ENCODE data around the gene RNF167. TPM values are rescaled to one million over a fixed set of nuclear protein-coding genes. Genes with fewer than 3 reads are reported as not detected.
A peak's percentile ranks its signal among the peaks of the same experiment; 100 is the strongest.

The RNF167 gene
- total RNA-seq, 5 donors from 2014 or later (not counting 1 experiment from before 2014, with no cell fraction given) = 109 to 158 (median 135) TPM

GRCh38 chr17:4945176-4945943, 5.3 kb downstream of the RNF167 start:
- Histone ChIP-seq H3K4me3 (ENCODE audit: control insufficient read depth in 1 of 2, extremely low read depth in 1 of 2, low read length in 1 of 2) (peak overlapping the region; percentile 60 to 100), H3K4me1 (ENCODE audit: control insufficient read depth in 1 of 2, extremely low read depth in 1 of 2, insufficient read depth in 2 of 2, low read length in 2 of 2) (peaks cover 39 to 66% of the 10 kb centered on the region in 2 experiments), H3K27me3 (replicated peaks in 1 of 2; ENCODE audit: control insufficient read depth in 2 of 2, extremely low read depth in 1 of 2, insufficient read depth in 2 of 2, low read length in 1 of 2) (no peaks in the 10 kb centered on the region), H3K27ac (ENCODE audit: low read length) (peak overlapping the region; percentile 97), H3K9me3 (no peaks in the 10 kb centered on the region), H3K36me3 (ENCODE audit: control insufficient read depth in 2 of 2, extremely low read depth in 1 of 2, insufficient read depth in 1 of 2, low read length in 1 of 2) (peaks cover 8 to 51% of the 10 kb centered on the region in 2 donors)
- Mint-ChIP-seq H3K36me3 (peaks cover 50% of the 10 kb centered on the region), H3K4me3 (peak overlapping the region; percentile 97 to 100 (median 98)), H3K4me1 (peaks cover 63 to 75% (median 67%) of the 10 kb centered on the region in 3 donors), H3K27me3 (no peaks in the 10 kb centered on the region), H3K27ac (peak overlapping the region; percentile 96 to 97), H3K9me3 (no peaks in the 10 kb centered on the region)
- ATAC-seq (replicated peaks in 1 of 4) (peak in 3 of 4 experiments; percentile 24 to 31 (median 24)), DNase-seq (peak in 34 of 35 experiments; percentile 34 to 80 (median 52))
- 14% methylated on average over 4 of the region's 7 CpGs for WGBS (ENCODE audit: insufficient coverage)
- ChIA-PET POLR2A (interaction anchor here in 1 of 2 donors (0.6 to 1.4 kb wide), 3 partner anchors 22 to 145 kb away, joined by 3 to 6 read pairs (median 5); partner anchors contain the start of gene SPAG7), CTCF (interaction anchor here in 1 of 2 donors (1.0 kb wide), 1 partner anchor 21 kb away, joined by 4 read pairs; no protein-coding TSS in a partner anchor)

- peaks cover 50% of the 10 kb centered on the region for H3K36me3 Mint-ChIP-seq
These were observed 5.8 kb downstream of the RNF167 start for GRCh38 chr17:4945944-4946280.

DNA sequence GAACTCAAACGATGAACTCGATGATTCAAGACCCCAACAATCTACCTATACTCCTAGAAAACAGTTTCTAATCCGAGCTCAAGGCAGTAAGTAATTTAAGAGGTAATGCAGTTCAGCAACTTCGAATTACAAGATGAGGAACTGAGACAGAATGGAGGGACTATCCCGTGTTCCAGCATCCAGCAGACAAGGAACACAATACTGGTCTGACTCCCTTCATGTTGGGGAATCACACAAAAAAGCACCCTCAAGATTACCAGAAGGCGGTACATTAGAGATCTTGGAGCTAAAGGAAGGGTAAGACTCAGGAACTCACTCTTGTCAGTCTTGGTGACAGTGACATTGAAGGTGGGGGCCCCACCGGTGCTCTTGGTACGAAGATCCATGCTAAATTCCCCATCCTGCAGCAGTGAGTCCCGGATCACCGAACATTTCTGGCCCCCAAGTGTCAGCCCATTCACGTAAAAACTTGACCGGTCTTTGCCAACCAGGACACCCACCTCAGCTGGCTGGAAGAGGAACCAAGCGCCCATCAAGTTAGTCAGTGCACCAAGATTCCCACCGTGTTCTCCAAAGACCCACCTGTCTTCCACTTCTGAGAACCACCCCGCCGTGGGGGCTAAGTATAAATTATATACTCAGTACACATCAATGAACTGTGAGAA, 6.4 kb downstream of the RNF167 start:
- ATAC-seq (replicated peaks in 1 of 4) = no peak
- H3K4me1 Mint-ChIP-seq = peaks cover 66 to 76% (median 69%) of the 10 kb centered on the region in 3 donors
- peak overlapping the region; percentile 97 to 100 (median 98) for H3K4me3 Mint-ChIP-seq
- no peaks in the 10 kb centered on the region for H3K9me3 Mint-ChIP-seq
- no peaks in the 10 kb centered on the region for H3K9me3 ChIP-seq
- POLR2A ChIA-PET = interaction anchor here in 1 of 2 donors (1.4 kb wide), 1 partner anchor 21 kb away, joined by 5 read pairs; the partner anchor contains the start of gene SPAG7
- no peak for DNase-seq
- H3K27me3 Mint-ChIP-seq = no peaks in the 10 kb centered on the region
- H3K4me3 ChIP-seq (ENCODE audit: control insufficient read depth in 1 of 2, extremely low read depth in 1 of 2, low read length in 1 of 2) = peak overlapping the region; percentile 85 to 100
- CTCF ChIA-PET = interaction anchor here in 1 of 2 donors (1.3 kb wide), 1 partner anchor 21 kb away, joined by 3 read pairs; the partner anchor contains the start of gene SPAG7
- H3K27me3 ChIP-seq (replicated peaks in 1 of 2; ENCODE audit: control insufficient read depth in 2 of 2, extremely low read depth in 1 of 2, insufficient read depth in 2 of 2, low read length in 1 of 2) = no peaks in the 10 kb centered on the region
- peak overlapping the region; percentile 75 to 97 for H3K27ac Mint-ChIP-seq
- H3K36me3 Mint-ChIP-seq = peaks cover 46% of the 10 kb centered on the region
- peaks cover 38 to 72% of the 10 kb centered on the region in 2 experiments for H3K4me1 ChIP-seq (ENCODE audit: control insufficient read depth in 1 of 2, extremely low read depth in 1 of 2, insufficient read depth in 2 of 2, low read length in 2 of 2)
- H3K27ac ChIP-seq (ENCODE audit: low read length) = peak overlapping the region; percentile 97
- peaks cover 8 to 51% of the 10 kb centered on the region in 2 donors for H3K36me3 ChIP-seq (ENCODE audit: control insufficient read depth in 2 of 2, extremely low read depth in 1 of 2, insufficient read depth in 1 of 2, low read length in 1 of 2)
- 2% methylated on average over 6 of the region's 16 CpGs for WGBS (ENCODE audit: insufficient coverage)

More at GRCh38 chr17:4945944-4946280, 5.8 kb downstream of the RNF167 start:
- Mint-ChIP-seq H3K4me3 (peak overlapping the region; percentile 97 to 100 (median 98)), H3K27ac (peak overlapping the region; percentile 96 to 97), H3K4me1 (peaks cover 69 to 77% (median 70%) of the 10 kb centered on the region in 3 donors), H3K9me3 (no peaks in the 10 kb centered on the region), H3K27me3 (no peaks in the 10 kb centered on the region)
- peak overlapping the region; percentile 97 for H3K27ac ChIP-seq (ENCODE audit: low read length)
- H3K4me3 ChIP-seq (ENCODE audit: control insufficient read depth in 1 of 2, extremely low read depth in 1 of 2, low read length in 1 of 2) = peak overlapping the region; percentile 85 to 100
- H3K36me3 ChIP-seq (ENCODE audit: control insufficient read depth in 2 of 2, extremely low read depth in 1 of 2, insufficient read depth in 1 of 2, low read length in 1 of 2) = peaks cover 8 to 51% of the 10 kb centered on the region in 2 donors
- no peak for DNase-seq
- no peak for ATAC-seq (replicated peaks in 1 of 4)
- WGBS (ENCODE audit: insufficient coverage) = no CpG with 5 or more reads among the region's 4 CpGs
- ChIA-PET POLR2A (interaction anchor here in 1 of 2 donors (0.6 to 1.4 kb wide), 2 partner anchors 22 to 91 kb away, joined by 3 to 5 read pairs; partner anchors contain the start of gene SPAG7), CTCF (interaction anchor here in 1 of 2 donors (1.0 kb wide), 1 partner anchor 21 kb away, joined by 4 read pairs; no protein-coding TSS in a partner anchor)
- no peaks in the 10 kb centered on the region for H3K9me3 ChIP-seq
- H3K4me1 ChIP-seq (ENCODE audit: control insufficient read depth in 1 of 2, extremely low read depth in 1 of 2, insufficient read depth in 2 of 2, low read length in 2 of 2) = peaks cover 39 to 71% of the 10 kb centered on the region in 2 experiments
- no peaks in the 10 kb centered on the region for H3K27me3 ChIP-seq (replicated peaks in 1 of 2; ENCODE audit: control insufficient read depth in 2 of 2, extremely low read depth in 1 of 2, insufficient read depth in 2 of 2, low read length in 1 of 2)

- 0% methylated on average over 5 of the region's 7 CpGs for WGBS (ENCODE audit: insufficient coverage)
- ChIA-PET POLR2A (no interaction called here), CTCF (interaction anchor here in 1 of 2 donors (1.3 kb wide), 1 partner anchor 20 kb away, joined by 3 read pairs; the partner anchor contains the start of gene SPAG7)
- Histone ChIP-seq H3K27ac (ENCODE audit: low read length) (peak overlapping the region; percentile 97), H3K4me3 (ENCODE audit: control insufficient read depth in 1 of 2, extremely low read depth in 1 of 2, low read length in 1 of 2) (peak overlapping the region; percentile 85 to 100), H3K9me3 (no peaks in the 10 kb centered on the region), H3K36me3 (ENCODE audit: control insufficient read depth in 2 of 2, extremely low read depth in 1 of 2, insufficient read depth in 1 of 2, low read length in 1 of 2) (peaks cover 8 to 51% of the 10 kb centered on the region in 2 donors), H3K4me1 (ENCODE audit: control insufficient read depth in 1 of 2, extremely low read depth in 1 of 2, insufficient read depth in 2 of 2, low read length in 2 of 2) (peaks cover 35 to 66% of the 10 kb centered on the region in 2 experiments), H3K27me3 (replicated peaks in 1 of 2; ENCODE audit: control insufficient read depth in 2 of 2, extremely low read depth in 1 of 2, insufficient read depth in 2 of 2, low read length in 1 of 2) (no peaks in the 10 kb centered on the region)
- Mint-ChIP-seq H3K27me3 (no peaks in the 10 kb centered on the region), H3K9me3 (no peaks in the 10 kb centered on the region), H3K4me3 (peak overlapping the region; percentile 97 to 100 (median 98)), H3K27ac (peak overlapping the region; percentile 75 to 97), H3K4me1 (peaks cover 61 to 70% (median 63%) of the 10 kb centered on the region in 3 donors), H3K36me3 (peaks cover 42% of the 10 kb centered on the region)
- no peak for DNase-seq
- no peak for ATAC-seq (replicated peaks in 1 of 4)
These were observed 6.9 kb downstream of the RNF167 start for GRCh38 chr17:4947010-4947410.

- WGBS (ENCODE audit: insufficient coverage) = under 1% methylated on average over 48 of the region's 56 CpGs
- Mint-ChIP-seq H3K27ac (peak overlapping the region; percentile 94 to 97), H3K4me1 (peaks cover 55 to 65% (median 58%) of the 10 kb centered on the region in 3 donors), H3K9me3 (no peaks in the 10 kb centered on the region), H3K27me3 (no peaks in the 10 kb centered on the region), H3K4me3 (peak overlapping the region; percentile 97 to 100 (median 98)), H3K36me3 (peaks cover 36% of the 10 kb centered on the region)
- Histone ChIP-seq H3K9me3 (no peaks in the 10 kb centered on the region), H3K27me3 (replicated peaks in 1 of 2; ENCODE audit: control insufficient read depth in 2 of 2, extremely low read depth in 1 of 2, insufficient read depth in 2 of 2, low read length in 1 of 2) (no peaks in the 10 kb centered on the region), H3K27ac (ENCODE audit: low read length) (peak overlapping the region; percentile 97), H3K4me3 (ENCODE audit: control insufficient read depth in 1 of 2, extremely low read depth in 1 of 2, low read length in 1 of 2) (peak overlapping the region; percentile 87 to 100), H3K4me1 (ENCODE audit: control insufficient read depth in 1 of 2, extremely low read depth in 1 of 2, insufficient read depth in 2 of 2, low read length in 2 of 2) (peaks cover 29 to 60% of the 10 kb centered on the region in 2 experiments), H3K36me3 (ENCODE audit: control insufficient read depth in 2 of 2, extremely low read depth in 1 of 2, insufficient read depth in 1 of 2, low read length in 1 of 2) (peaks cover 8 to 45% of the 10 kb centered on the region in 2 donors)
- ChIA-PET POLR2A (interaction anchor here in 1 of 2 donors (0.7 kb wide), 1 partner anchor 8 kb away, joined by 5 read pairs; the partner anchor contains the start of genes RNF167 and SLC25A11), CTCF (interaction anchor here in 1 of 2 donors (1.3 kb wide), 1 partner anchor 20 kb away, joined by 3 read pairs; the partner anchor contains the start of gene SPAG7)
- peak; percentile 39 to 41 (median 40) for ATAC-seq (replicated peaks in 1 of 4)
- peak; percentile 26 to 80 (median 56) for DNase-seq
These were observed 7.5 kb downstream of the RNF167 start for GRCh38 chr17:4947411-4948165.
